Parathyroid adenoma (tissue), 2 donors: ENCODE data around the gene SLC12A2.

Source experiments
- H2AFZ ChIP-seq: fragments of 300-600 bp; sonication (generic); one replicate; pipeline ENCODE4 v1.7.0; 2017; ENCODE audit warnings: antibody characterized with exemption, mild to moderate bottlenecking
- H3K27ac ChIP-seq: fragments of 300-600 bp; sonication (generic); one replicate; pipeline ENCODE4 v1.7.0; 2017
- H3K27me3 ChIP-seq: fragments of 300-600 bp; sonication (generic); one replicate; pipeline ENCODE4 v1.7.0; 2017; ENCODE audit warnings: low read length; ENCODE audit not compliant: control insufficient read depth, insufficient read depth
- H3K36me3 ChIP-seq: fragments of 300-600 bp; sonication (generic); one replicate; pipeline ENCODE4 v1.7.0; 2017; ENCODE audit warnings: low read length; ENCODE audit not compliant: control insufficient read depth, insufficient read depth
- H3K4me1 ChIP-seq: fragments of 300-600 bp; sonication (generic); one replicate; pipeline ENCODE4 v1.7.0; 2017; ENCODE audit warnings: control low read depth
- H3K4me2 ChIP-seq: fragments of 300-600 bp; sonication (generic); one replicate; pipeline ENCODE4 v1.7.0; 2017; ENCODE audit warnings: low read length
- H3K4me3 ChIP-seq: fragments of 300-600 bp; sonication (generic); one replicate; pipeline ENCODE4 v1.7.0; 2017; ENCODE audit warnings: low read depth, low read length
- H3K79me2 ChIP-seq: fragments of 300-600 bp; sonication (generic); one replicate; pipeline ENCODE4 v1.7.0; 2017; ENCODE audit warnings: control low read depth
- H3K9ac ChIP-seq: fragments of 300-600 bp; sonication (generic); one replicate; pipeline ENCODE4 v1.7.0; 2017; ENCODE audit warnings: mild to moderate bottlenecking
- H3K9me3 ChIP-seq: fragments of 300-600 bp; sonication (generic); one replicate; pipeline ENCODE4 v1.7.0; 2017; ENCODE audit warnings: low read length; ENCODE audit not compliant: control insufficient read depth
- TF ChIP-seq, protein P1 (sequence below): fragments of 300-600 bp; sonication (generic); IDR thresholded peaks from one replicate; pipeline ENCODE4 v1.7.0; 2017; ENCODE audit warnings: antibody characterized with exemption, mild to moderate bottlenecking
- donor health status: primary hyperparathyroidism.

Gene SLC12A2

DNA sequence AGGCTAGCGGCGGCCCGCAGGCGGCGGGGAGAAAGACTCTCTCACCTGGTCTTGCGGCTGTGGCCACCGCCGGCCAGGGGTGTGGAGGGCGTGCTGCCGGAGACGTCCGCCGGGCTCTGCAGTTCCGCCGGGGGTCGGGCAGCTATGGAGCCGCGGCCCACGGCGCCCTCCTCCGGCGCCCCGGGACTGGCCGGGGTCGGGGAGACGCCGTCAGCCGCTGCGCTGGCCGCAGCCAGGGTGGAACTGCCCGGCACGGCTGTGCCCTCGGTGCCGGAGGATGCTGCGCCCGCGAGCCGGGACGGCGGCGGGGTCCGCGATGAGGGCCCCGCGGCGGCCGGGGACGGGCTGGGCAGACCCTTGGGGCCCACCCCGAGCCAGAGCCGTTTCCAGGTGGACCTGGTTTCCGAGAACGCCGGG lies 253 bp downstream of the SLC12A2 start:
- Histone ChIP-seq H3K27me3 (no peaks in the 10 kb centered on the region), H3K27ac (peak overlapping the region; percentile 91), H3K9me3 (no peaks in the 10 kb centered on the region), H3K36me3 (no peaks in the 10 kb centered on the region), H3K9ac (no peak overlapping the region), H3K4me3 (peak overlapping the region; percentile 82), H2AFZ (peak overlapping the region; percentile 89), H3K79me2 (peaks cover 9% of the 10 kb centered on the region), H3K4me1 (peaks cover 7% of the 10 kb centered on the region), H3K4me2 (peak overlapping the region; percentile 69)
- TF ChIP-seq, protein P1, sequence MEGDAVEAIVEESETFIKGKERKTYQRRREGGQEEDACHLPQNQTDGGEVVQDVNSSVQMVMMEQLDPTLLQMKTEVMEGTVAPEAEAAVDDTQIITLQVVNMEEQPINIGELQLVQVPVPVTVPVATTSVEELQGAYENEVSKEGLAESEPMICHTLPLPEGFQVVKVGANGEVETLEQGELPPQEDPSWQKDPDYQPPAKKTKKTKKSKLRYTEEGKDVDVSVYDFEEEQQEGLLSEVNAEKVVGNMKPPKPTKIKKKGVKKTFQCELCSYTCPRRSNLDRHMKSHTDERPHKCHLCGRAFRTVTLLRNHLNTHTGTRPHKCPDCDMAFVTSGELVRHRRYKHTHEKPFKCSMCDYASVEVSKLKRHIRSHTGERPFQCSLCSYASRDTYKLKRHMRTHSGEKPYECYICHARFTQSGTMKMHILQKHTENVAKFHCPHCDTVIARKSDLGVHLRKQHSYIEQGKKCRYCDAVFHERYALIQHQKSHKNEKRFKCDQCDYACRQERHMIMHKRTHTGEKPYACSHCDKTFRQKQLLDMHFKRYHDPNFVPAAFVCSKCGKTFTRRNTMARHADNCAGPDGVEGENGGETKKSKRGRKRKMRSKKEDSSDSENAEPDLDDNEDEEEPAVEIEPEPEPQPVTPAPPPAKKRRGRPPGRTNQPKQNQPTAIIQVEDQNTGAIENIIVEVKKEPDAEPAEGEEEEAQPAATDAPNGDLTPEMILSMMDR, result peak; percentile 29

DNA sequence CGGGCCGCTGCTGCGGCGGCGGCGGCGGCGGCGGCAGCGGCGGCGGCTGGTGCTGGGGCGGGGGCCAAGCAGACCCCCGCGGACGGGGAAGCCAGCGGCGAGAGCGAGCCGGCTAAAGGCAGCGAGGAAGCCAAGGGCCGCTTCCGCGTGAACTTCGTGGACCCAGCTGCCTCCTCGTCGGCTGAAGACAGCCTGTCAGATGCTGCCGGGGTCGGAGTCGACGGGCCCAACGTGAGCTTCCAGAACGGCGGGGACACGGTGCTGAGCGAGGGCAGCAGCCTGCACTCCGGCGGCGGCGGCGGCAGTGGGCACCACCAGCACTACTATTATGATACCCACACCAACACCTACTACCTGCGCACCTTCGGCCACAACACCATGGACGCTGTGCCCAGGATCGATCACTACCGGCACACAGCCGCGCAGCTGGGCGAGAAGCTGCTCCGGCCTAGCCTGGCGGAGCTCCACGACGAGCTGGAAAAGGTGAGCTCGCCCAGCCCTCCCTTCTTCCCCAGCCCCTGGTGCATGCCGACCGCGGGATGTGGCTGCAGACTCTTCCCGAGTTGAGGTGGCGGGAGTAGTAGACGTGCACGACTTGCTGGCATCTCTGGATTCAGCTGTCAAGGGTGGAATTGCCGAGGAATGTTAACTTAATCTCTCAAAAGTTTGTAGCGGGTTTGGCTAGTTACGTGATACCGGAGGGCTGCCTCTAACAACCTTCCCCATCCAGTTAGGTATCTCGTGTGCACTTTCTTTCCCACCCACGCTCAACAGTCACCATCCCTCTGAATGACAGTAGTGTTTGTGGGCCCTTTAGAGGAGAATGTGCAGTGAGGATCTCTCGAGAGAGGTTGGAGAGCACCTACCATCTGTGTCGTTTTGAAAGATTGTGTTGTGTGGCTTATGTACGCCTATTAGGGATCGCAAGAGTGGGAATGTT lies 932 bp downstream of the SLC12A2 start:
- TF ChIP-seq, protein P1, result no peak
- no peak overlapping the region for H3K27ac ChIP-seq
- peak overlapping the region; percentile 69 for H3K4me2 ChIP-seq
- no peaks in the 10 kb centered on the region for H3K36me3 ChIP-seq
- no peak overlapping the region for H3K9ac ChIP-seq
- H3K79me2 ChIP-seq, result peaks cover 9% of the 10 kb centered on the region
- no peaks in the 10 kb centered on the region for H3K27me3 ChIP-seq
- H2AFZ ChIP-seq, result peak overlapping the region; percentile 57
- H3K4me1 ChIP-seq, result peaks cover 7% of the 10 kb centered on the region
- peak overlapping the region; percentile 60 for H3K4me3 ChIP-seq
- no peaks in the 10 kb centered on the region for H3K9me3 ChIP-seq

DNA sequence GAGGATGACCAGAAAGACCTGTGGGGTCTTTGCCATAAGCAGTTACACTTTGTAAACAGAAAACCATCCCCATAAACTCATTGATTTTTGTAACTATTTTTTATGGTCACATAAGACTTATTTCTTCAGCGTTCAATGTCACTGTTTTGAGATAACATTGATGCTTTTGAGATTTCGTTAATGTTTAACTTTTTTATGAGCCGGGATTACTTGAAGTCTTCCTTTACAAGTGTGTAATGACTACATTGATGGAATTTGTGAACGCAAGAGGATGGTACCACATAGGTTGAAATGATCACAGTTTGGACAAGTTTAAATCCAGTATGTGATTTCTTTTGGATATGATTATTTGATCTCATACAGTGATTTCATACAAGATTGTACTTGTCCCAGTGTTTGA lies 1.8 kb downstream of the SLC12A2 start:
- no peak overlapping the region for H3K27ac ChIP-seq
- H3K9ac ChIP-seq, result no peak overlapping the region
- no peaks in the 10 kb centered on the region for H3K9me3 ChIP-seq
- H3K79me2 ChIP-seq, result peaks cover 9% of the 10 kb centered on the region
- peak overlapping the region; percentile 60 for H3K4me3 ChIP-seq
- no peak overlapping the region for H2AFZ ChIP-seq
- TF ChIP-seq, protein P1, result no peak
- H3K4me2 ChIP-seq, result peak overlapping the region; percentile 69
- H3K4me1 ChIP-seq, result peaks cover 7% of the 10 kb centered on the region
- H3K27me3 ChIP-seq, result no peaks in the 10 kb centered on the region
- no peaks in the 10 kb centered on the region for H3K36me3 ChIP-seq

DNA sequence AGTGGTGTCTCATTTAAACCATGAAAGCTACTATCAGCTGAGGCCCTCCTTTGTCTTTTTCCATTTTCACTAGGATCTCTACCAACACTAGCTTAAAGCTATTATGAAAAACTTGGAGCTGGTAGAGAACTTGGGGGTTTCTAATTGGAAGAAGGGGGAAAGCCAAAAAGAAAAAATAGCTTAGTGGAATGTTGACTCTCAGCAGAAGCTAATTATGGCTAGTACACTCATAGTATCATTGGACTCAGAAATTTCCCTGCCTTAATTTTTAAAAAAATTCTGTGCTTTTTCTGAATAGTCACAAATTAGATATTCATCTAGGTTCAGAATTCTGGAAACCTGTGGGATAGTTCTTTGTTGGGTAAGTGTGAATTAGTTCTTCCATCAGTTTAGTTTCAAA lies 8.0 kb downstream of the SLC12A2 start:
- Histone ChIP-seq H3K36me3 (no peaks in the 10 kb centered on the region), H3K4me3 (no peak overlapping the region), H2AFZ (no peak overlapping the region), H3K79me2 (peaks cover 6% of the 10 kb centered on the region), H3K4me2 (no peak overlapping the region), H3K9me3 (no peaks in the 10 kb centered on the region), H3K27ac (no peak overlapping the region), H3K4me1 (no peaks in the 10 kb centered on the region), H3K9ac (no peak overlapping the region), H3K27me3 (no peaks in the 10 kb centered on the region)
- TF ChIP-seq, protein P1, result no peak
